Upper lobe of left lung (tissue), 6 donors: ENCODE measurements around the gene ASB5. TPM values are rescaled to one million over a fixed set of nuclear protein-coding genes. Genes with fewer than 3 reads are reported as not detected.
"Not testable (repeated sequence)": the region's sequence is repeated elsewhere in the genome, so short reads cannot be mapped to it uniquely, and the experiment has no call there.

ENCODE experiments used
- ATAC-seq, 2 donors: fragments of 200-7000 bp; cut with Tn5 transposase; one replicate each; pipeline ENCODE4 v1.9.1; 2022; ENCODE audit warnings: mild to moderate bottlenecking in 2 of 2, moderate library complexity in 2 of 2; ENCODE audit not compliant: low FRiP score in 2 of 2
- DNase-seq, 2 donors: peaks; one replicate each; pipeline ENCODE4 v3.0.0-alpha.2; 2019 to 2020
- H3K27ac ChIP-seq, 4 donors: fragments of 200-600 bp; sonication (generic); one replicate each; pipeline ENCODE4 v1.5.1; 2016 to 2019
- H3K27me3 ChIP-seq, 4 donors: fragments of 200-600 bp; sonication (generic); one replicate each; pipeline ENCODE4 v1.5.1; 2017 to 2019
- H3K36me3 ChIP-seq, 4 donors: fragments of 200-600 bp; sonication (generic); one replicate each; pipeline ENCODE4 v1.5.1; 2016 to 2019
- H3K4me1 ChIP-seq, 4 donors: fragments of 200-600 bp; sonication (generic); one replicate each; pipeline ENCODE4 v1.5.1; 2018 to 2019
- H3K4me3 ChIP-seq, 4 donors: fragments of 200-600 bp; sonication (generic); one replicate each; pipeline ENCODE4 v1.5.1; 2017 to 2019; ENCODE audit warnings: mild to moderate bottlenecking in 2 of 4, moderate library complexity in 1 of 4
- H3K9me3 ChIP-seq, 4 donors: fragments of 200-600 bp; sonication (generic); one replicate each; pipeline ENCODE4 v1.5.1; 2018 to 2019
- CTCF ChIP-seq, 6 experiments: fragments of 450-650 bp in 4 of 6; fragments of 200-600 bp in 2 of 6; sonication (generic) in 2 of 6; IDR thresholded peaks; one replicate each; pipeline ENCODE4 v1.5.1; 2016 to 2019; ENCODE audit warnings: antibody characterized with exemption in 6 of 6
- EP300 ChIP-seq, 4 donors: sonication (generic); formaldehyde crosslinking; IDR thresholded peaks; one replicate each; pipeline ENCODE4 v1.5.1; 2017; ENCODE audit warnings: antibody characterized with exemption in 4 of 4, control low read depth in 2 of 4
- POLR2A ChIP-seq, 4 donors: fragments of 450-650 bp; IDR thresholded peaks; one replicate each; pipeline ENCODE4 v1.5.1; 2016 to 2017; ENCODE audit warnings: antibody characterized with exemption in 4 of 4, mild to moderate bottlenecking in 2 of 4
- POLR2AphosphoS5 ChIP-seq, 2 donors: sonication (generic); formaldehyde crosslinking; IDR thresholded peaks; one replicate each; pipeline ENCODE4 v1.5.1; 2017; ENCODE audit warnings: antibody characterized with exemption in 2 of 2
- WGBS, 2 donors: methylation state at CpG; one replicate each; pipeline ENCODE4 v1.1.5; 2017 to 2018; 5-methylcytosine and 5-hydroxymethylcytosine counted together
- total RNA-seq, 6 donors: library from RNA; depleted of rRNA in 4 of 6; stranded (reverse); fragments of >200 nt in 4 of 6; gene quantifications; one replicate each; pipeline versions ENCODE4 v1.1.0 to v1.2.1, GENCODE V29; 2016 to 2021
- donor health status: DM: no; HTN: no; CAD: no; lungs with moderate emphysema.
- donor health status: DM: no; HTN: yes; CAD: no; lungs with severe emphysema.

ASB5 gene
- total RNA-seq, 6 donors from 2014 or later, result not detected

- Histone ChIP-seq H3K4me1 (no peaks in the 10 kb centered on the region), H3K36me3 (no peaks in the 10 kb centered on the region), H3K27ac (no peak overlapping the region), H3K4me3 (no peak overlapping the region), H3K27me3 (no peaks in the 10 kb centered on the region), H3K9me3 (no peaks in the 10 kb centered on the region)
- no peak for ATAC-seq
- no peak for DNase-seq
- no peak for TF ChIP-seq EP300 (IDR thresholded peaks at IDR 0.05)
- TF ChIP-seq POLR2A (IDR thresholded peaks at IDR 0.05), result no peak
- TF ChIP-seq POLR2AphosphoS5 (IDR thresholded peaks at IDR 0.05), result no peak
- no peak for TF ChIP-seq CTCF (IDR thresholded peaks at IDR 0.05)
These were observed 18.5 kb upstream of the ASB5 start for GRCh38 chr4:176287546-176287945.

- no peak for TF ChIP-seq EP300 (IDR thresholded peaks at IDR 0.05)
- no peak for TF ChIP-seq POLR2A (IDR thresholded peaks at IDR 0.05)
- no peak for TF ChIP-seq POLR2AphosphoS5 (IDR thresholded peaks at IDR 0.05)
- TF ChIP-seq CTCF (IDR thresholded peaks at IDR 0.05), result no peak
- ATAC-seq, result no peak
- Histone ChIP-seq H3K27ac (no peak overlapping the region), H3K4me3 (no peak overlapping the region), H3K36me3 (no peaks in the 10 kb centered on the region), H3K9me3 (no peaks in the 10 kb centered on the region), H3K4me1 (no peaks in the 10 kb centered on the region), H3K27me3 (no peaks in the 10 kb centered on the region)
- no peak for DNase-seq
- WGBS, 2 donors, result 49 to 66% methylated on average over 3 of the region's 3 CpGs
These were observed 17.7 kb upstream of the ASB5 start for GRCh38 chr4:176286728-176287127.

- not testable (repeated sequence) for H3K4me1 ChIP-seq, H3K27me3 ChIP-seq, H3K4me3 ChIP-seq, DNase-seq, H3K36me3 ChIP-seq, H3K9me3 ChIP-seq, ATAC-seq, H3K27ac ChIP-seq
- WGBS, 2 donors, result 100% methylated on average over 1 of the region's 1 CpG
These were observed 10.5 kb upstream of the ASB5 start for GRCh38 chr4:176279560-176279959.

- H3K27me3 ChIP-seq, result no peaks in the 10 kb centered on the region
- H3K4me1 ChIP-seq, result no peaks in the 10 kb centered on the region
- ATAC-seq, result peak; percentile 53 to 68
- H3K27ac ChIP-seq, result no peak overlapping the region
- peak in 1 of 2 donors; percentile 49 for DNase-seq
- 63 to 73% methylated on average over 13 of the region's 13 CpGs for WGBS, 2 donors
- no peak overlapping the region for H3K4me3 ChIP-seq
- no peaks in the 10 kb centered on the region for H3K36me3 ChIP-seq
- TF ChIP-seq POLR2A (IDR thresholded peaks at IDR 0.05) (no peak), POLR2AphosphoS5 (IDR thresholded peaks at IDR 0.05) (no peak), EP300 (IDR thresholded peaks at IDR 0.05) (no peak), CTCF (IDR thresholded peaks at IDR 0.05) (peak in 1 of 6 experiments; percentile 8)
- H3K9me3 ChIP-seq, result no peaks in the 10 kb centered on the region
These were observed 8.3 kb upstream of the ASB5 start for GRCh38 chr4:176277162-176277904.

- H3K4me3 ChIP-seq, result no peak overlapping the region
- H3K27ac ChIP-seq, result no peak overlapping the region
- no peaks in the 10 kb centered on the region for H3K27me3 ChIP-seq
- TF ChIP-seq POLR2A (IDR thresholded peaks at IDR 0.05) (no peak), POLR2AphosphoS5 (IDR thresholded peaks at IDR 0.05) (no peak), EP300 (IDR thresholded peaks at IDR 0.05) (no peak), CTCF (IDR thresholded peaks at IDR 0.05) (no peak)
- 78 to 82% methylated on average over 8 of the region's 8 CpGs for WGBS, 2 donors
- H3K9me3 ChIP-seq, result no peaks in the 10 kb centered on the region
- DNase-seq, result no peak
- H3K36me3 ChIP-seq, result no peaks in the 10 kb centered on the region
- ATAC-seq, result no peak
- H3K4me1 ChIP-seq, result no peaks in the 10 kb centered on the region
These were observed 7.7 kb upstream of the ASB5 start for GRCh38 chr4:176276710-176277109.
